Activated T-cell treated with anti-CD3 and anti-CD28 coated beads, Interleukin-2, amount 50 U/mL, for 24 hours (primary cell): ENCODE measurements around the gene PDE2A.

Experiments
- DNase-seq: peaks from one replicate; pipeline ENCODE4 v3.0.0-alpha.2; 2020
- H3K27ac Mint-ChIP-seq: 2 replicates; pipeline ENCODE4 v1.8.0; 2020; ENCODE audit warnings: mild to moderate bottlenecking, mixed read lengths
- H3K27me3 Mint-ChIP-seq: 2 replicates; pipeline ENCODE4 v1.8.0; 2020; ENCODE audit warnings: mixed read lengths
- H3K36me3 Mint-ChIP-seq: 2 replicates; pipeline ENCODE4 v1.8.0; 2020; ENCODE audit warnings: low read depth, mixed read lengths
- H3K4me1 Mint-ChIP-seq: 2 replicates; pipeline ENCODE4 v1.8.0; 2020; ENCODE audit warnings: low read depth, mixed read lengths
- H3K4me3 Mint-ChIP-seq: 2 replicates; pipeline ENCODE4 v1.8.0; 2020; ENCODE audit warnings: mild to moderate bottlenecking, moderate library complexity, mixed read lengths
- H3K9me3 Mint-ChIP-seq: 2 replicates; pipeline ENCODE4 v1.8.0; 2020; ENCODE audit warnings: mixed read lengths

Gene PDE2A

DNA sequence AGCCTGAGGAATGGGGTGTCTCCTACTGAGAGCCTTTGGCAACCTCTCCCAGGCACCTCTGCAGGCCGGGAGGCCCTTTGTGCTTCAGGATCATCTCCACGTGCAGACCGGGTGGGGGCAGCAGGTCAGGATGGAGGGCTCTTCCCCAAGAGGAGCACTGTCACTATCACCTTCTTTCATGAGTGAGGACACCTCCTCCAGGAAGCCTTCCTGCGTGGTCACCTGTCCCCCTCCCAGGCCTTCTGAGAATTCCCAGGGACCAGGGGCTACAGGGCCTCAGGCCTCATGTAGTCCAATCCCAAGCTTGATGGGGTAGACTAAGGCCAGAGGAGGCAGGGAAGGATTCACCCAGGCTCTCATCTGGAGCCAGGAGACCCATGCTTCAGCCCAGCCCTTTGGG, 57.6 kb downstream of the PDE2A start:
- Mint-ChIP-seq H3K9me3 (no peaks in the 10 kb centered on the region), H3K4me1 (peaks cover 18% of the 10 kb centered on the region), H3K4me3 (no peak overlapping the region), H3K27ac (no peak overlapping the region), H3K27me3 (peaks cover 31% of the 10 kb centered on the region), H3K36me3 (no peaks in the 10 kb centered on the region)
- no peak for DNase-seq

DNA sequence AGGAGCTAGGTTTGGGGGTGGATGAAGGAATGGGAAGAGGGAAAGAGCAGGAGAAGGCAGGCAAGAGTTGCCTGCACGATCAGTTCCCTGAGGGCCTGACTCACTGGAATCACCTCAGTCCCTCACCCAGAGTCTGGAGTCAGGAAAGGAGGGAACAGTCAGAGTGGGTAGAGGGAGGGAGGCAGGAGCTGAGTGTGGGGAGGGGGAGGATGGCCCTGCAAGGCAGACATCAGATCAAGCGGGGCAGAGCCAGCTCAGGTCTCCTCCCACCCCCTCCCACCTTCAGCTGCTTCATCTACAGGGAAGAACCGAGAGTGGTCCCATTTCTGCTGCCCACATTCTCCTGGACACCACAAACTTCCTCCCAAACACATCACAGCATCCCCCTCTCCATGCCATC, 58.9 kb downstream of the PDE2A start:
- H3K27me3 Mint-ChIP-seq, result peaks cover 41% of the 10 kb centered on the region
- no peak for DNase-seq
- no peak overlapping the region for H3K27ac Mint-ChIP-seq
- no peak overlapping the region for H3K4me3 Mint-ChIP-seq
- peaks cover 7% of the 10 kb centered on the region for H3K4me1 Mint-ChIP-seq
- H3K9me3 Mint-ChIP-seq, result no peaks in the 10 kb centered on the region
- no peaks in the 10 kb centered on the region for H3K36me3 Mint-ChIP-seq

DNA sequence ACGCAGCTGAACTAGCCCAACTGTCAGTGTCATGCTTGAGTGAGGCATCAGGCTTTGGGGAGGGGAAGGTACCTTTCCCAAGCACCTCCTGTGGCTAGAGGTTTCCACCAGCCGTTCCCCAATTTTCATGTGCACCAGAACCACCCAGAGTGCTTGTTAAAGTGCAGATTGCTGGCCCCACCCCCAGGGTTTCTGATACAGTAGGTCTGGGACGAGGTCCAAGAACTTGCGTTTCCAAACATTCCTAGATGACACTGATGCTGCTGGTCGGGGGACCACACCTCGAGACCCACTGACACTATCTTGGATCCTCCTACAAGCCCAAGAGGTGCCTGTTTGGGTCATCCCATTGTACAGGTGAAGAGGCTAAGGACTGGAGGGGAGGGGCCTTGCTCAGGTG, 59.8 kb downstream of the PDE2A start:
- H3K4me3 Mint-ChIP-seq, result no peak overlapping the region
- no peaks in the 10 kb centered on the region for H3K9me3 Mint-ChIP-seq
- H3K27me3 Mint-ChIP-seq, result peaks cover 42% of the 10 kb centered on the region
- no peaks in the 10 kb centered on the region for H3K36me3 Mint-ChIP-seq
- H3K4me1 Mint-ChIP-seq, result peaks cover 5% of the 10 kb centered on the region
- DNase-seq, result no peak
- H3K27ac Mint-ChIP-seq, result no peak overlapping the region

DNA sequence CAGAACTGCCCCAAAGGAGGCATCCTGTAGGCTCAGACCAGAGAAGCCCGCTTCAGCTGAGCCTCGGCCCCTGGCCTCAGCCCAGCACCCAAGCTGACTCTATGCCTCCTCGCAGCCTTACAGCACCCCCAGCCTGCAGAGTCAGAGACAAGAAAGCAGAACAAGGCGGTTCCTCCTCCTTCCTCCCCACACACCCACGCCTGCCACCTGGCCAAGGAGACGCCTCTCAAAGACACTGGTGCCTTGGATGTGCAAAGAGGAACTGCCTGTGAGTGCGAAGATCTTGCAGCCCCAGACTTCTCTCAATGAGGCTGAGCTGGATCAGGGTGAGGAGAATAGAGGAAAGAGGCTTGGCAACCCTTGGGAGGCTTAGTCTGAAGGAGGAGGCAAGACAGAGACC, 60.2 kb downstream of the PDE2A start:
- Mint-ChIP-seq H3K4me3 (no peak overlapping the region), H3K27me3 (peaks cover 42% of the 10 kb centered on the region), H3K27ac (no peak overlapping the region), H3K9me3 (no peaks in the 10 kb centered on the region), H3K4me1 (peaks cover 4% of the 10 kb centered on the region), H3K36me3 (no peaks in the 10 kb centered on the region)
- DNase-seq, result no peak

DNA sequence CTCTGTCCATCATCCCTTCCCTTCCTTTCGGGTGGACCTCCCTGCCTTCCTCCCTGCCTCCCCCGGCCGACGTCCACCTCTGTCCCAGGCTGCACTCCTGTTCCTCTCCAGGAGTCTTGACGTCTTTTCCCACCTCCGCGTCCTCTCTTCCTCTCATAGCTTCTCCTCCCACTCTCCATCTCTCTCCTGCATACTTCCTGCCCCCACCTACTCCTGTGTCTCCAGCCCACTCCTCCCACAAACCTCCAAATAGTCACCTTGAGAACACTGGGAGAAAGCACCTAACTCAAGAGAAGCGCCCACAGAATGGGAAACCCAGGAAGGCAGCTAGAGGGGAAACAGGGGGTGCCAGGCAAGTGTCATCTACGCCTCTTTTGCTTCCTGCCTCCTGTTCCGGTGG, 60.8 kb downstream of the PDE2A start:
- Mint-ChIP-seq H3K9me3 (no peaks in the 10 kb centered on the region), H3K36me3 (no peaks in the 10 kb centered on the region), H3K4me1 (peaks cover 4% of the 10 kb centered on the region), H3K27ac (no peak overlapping the region), H3K4me3 (no peak overlapping the region), H3K27me3 (peaks cover 42% of the 10 kb centered on the region)
- no peak for DNase-seq

DNA sequence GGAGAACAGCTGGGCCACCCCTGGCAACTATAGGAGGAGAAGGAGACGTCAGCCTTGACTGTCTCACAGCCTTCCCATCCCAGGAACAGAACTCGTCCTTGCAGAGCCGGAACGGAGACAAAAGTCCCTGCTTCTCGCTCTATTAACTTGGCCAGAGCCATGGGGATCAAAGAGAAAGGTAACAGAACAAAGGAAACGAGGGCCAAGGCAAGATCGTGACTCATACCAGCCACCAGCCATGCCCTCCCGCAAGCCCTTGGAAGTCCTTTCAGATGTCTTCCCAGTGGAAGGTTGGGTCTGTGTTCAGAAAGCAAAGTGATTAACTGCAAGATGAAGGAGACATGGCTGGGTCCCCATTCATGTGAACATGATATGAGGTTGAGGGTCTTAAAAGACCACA, 64.7 kb downstream of the PDE2A start:
- Mint-ChIP-seq H3K36me3 (no peaks in the 10 kb centered on the region), H3K4me1 (peaks cover 4% of the 10 kb centered on the region), H3K4me3 (no peak overlapping the region)

DNA sequence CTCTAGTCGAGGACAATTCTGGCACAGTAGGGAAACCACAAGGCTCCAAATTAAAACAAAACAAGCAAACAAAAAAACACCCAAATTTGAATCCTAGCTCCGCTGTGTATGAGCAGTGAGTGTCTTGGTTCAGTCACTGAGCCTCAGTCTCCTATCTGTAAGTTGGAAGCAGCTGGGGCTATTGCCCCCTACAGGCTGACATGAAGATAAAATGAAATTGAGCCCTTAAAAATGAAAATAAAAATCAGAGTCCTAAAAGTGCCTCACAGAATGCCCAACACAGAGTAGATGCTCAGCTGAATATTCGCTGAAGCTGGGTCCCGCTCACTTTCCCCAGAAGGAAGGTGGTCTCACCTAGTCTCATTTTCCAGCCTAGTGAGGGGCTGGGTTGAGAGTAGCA, 65.2 kb downstream of the PDE2A start:
- no peaks in the 10 kb centered on the region for H3K9me3 Mint-ChIP-seq
- peaks cover 3% of the 10 kb centered on the region for H3K4me1 Mint-ChIP-seq
- no peaks in the 10 kb centered on the region for H3K36me3 Mint-ChIP-seq
- no peak overlapping the region for H3K4me3 Mint-ChIP-seq
- H3K27me3 Mint-ChIP-seq, result peaks cover 44% of the 10 kb centered on the region
- no peak overlapping the region for H3K27ac Mint-ChIP-seq
- no peak for DNase-seq

More for the DNA sequence above, 64.7 kb downstream of the PDE2A start:
- Mint-ChIP-seq H3K9me3 (no peaks in the 10 kb centered on the region), H3K27me3 (peaks cover 48% of the 10 kb centered on the region), H3K27ac (no peak overlapping the region)
- no peak for DNase-seq

DNA sequence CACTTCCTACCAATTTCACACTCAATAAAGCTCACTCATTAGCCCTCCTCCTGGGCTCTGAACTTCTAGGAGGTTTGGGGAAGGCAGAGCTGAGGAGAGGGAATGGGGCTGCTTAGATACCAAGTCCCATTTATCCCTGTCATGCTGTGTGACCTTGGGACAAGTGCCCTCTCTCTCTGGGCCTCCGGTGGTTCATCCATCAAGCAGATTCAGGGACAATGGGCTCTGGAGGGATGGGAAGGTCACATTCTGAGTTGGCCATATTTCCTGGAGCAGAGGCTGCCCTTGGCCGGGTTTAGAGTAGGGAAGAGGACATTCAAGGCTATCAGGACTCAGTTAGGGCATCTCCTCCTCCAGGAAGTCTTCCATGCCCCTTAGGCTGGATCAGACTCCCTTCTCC, 66.7 kb downstream of the PDE2A start:
- H3K9me3 Mint-ChIP-seq, result no peaks in the 10 kb centered on the region
- H3K36me3 Mint-ChIP-seq, result no peaks in the 10 kb centered on the region
- peaks cover 33% of the 10 kb centered on the region for H3K27me3 Mint-ChIP-seq
- H3K27ac Mint-ChIP-seq, result no peak overlapping the region
- no peak overlapping the region for H3K4me3 Mint-ChIP-seq
- H3K4me1 Mint-ChIP-seq, result no peaks in the 10 kb centered on the region
- DNase-seq, result no peak

DNA sequence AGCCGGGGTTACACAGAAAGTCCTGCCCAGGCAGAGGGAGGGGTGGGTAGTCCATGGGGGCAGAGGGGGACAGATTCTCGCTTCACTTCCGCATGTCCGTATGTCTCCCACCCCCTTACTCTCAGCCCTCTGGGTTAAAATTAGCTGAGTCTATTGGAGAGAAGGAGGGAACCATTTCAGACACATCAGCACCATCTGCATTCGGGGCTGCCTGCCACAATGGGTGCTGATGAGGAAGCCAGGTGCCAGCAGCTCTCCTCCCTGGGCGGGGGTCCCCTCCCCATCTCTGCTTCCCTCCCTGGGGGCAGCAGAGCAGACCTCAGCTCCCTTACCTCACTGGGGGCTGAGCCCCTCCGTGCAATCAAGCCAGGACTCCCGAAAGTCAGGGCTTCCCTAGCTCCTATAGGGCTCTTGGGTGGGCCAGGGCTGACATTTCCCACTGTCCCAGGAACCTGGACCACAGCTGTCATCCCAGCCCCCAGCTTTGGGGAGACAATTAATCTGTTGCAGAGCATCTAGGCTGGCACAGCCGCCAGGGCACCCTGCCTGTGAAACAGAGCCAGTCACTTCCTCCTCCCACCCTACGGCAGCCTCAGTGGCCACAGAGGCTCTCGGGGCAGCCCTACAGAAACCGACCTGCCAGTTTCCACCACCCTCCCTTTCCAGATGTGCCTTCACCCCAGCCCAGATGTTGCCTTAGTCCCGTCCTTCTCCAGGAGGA, 67.3 kb downstream of the PDE2A start:
- Mint-ChIP-seq H3K4me3 (no peak overlapping the region), H3K9me3 (no peaks in the 10 kb centered on the region), H3K4me1 (no peaks in the 10 kb centered on the region), H3K36me3 (no peaks in the 10 kb centered on the region), H3K27me3 (peaks cover 31% of the 10 kb centered on the region), H3K27ac (no peak overlapping the region)
- no peak for DNase-seq

DNA sequence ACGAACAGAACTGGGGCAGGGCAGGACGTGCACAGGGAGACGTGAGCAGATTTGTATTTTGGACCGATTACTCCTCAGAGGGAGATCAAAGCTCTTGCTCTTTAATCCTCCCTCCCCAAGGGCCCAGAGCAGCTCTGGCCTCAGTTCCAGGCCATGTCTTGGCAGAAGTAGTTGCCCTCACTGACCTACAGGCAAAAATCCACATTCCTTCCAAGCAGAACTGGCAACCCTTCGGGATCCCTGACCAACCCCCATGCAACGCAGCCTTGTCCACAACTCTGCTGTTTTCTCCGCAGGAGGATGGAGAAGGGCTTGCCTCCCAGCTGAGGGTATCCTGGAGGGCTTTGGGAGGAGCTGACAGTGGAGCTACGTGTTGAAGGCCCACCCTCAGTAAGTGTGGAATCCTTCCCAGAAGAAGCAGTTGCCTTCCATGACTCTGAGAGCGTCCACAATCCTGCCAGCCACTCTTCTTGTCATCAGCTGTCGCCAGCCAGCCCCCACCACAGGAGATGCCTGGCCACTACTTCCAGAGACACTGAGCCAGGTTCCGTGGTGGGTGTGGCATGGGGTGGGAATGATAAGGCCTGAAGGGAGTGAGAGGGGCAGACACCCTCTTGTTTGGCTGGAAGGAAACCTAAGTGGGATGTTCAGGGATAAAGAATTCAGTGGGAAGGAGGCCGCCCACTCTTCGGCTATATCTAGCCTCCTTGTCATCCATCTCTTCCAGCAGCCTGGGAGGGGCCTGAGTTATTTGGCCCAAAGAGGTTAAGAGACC, 68.1 kb downstream of the PDE2A start:
- DNase-seq, result no peak
- H3K36me3 Mint-ChIP-seq, result no peaks in the 10 kb centered on the region
- peaks cover 25% of the 10 kb centered on the region for H3K27me3 Mint-ChIP-seq
- H3K27ac Mint-ChIP-seq, result no peak overlapping the region
- no peak overlapping the region for H3K4me3 Mint-ChIP-seq
- H3K4me1 Mint-ChIP-seq, result no peaks in the 10 kb centered on the region
- no peaks in the 10 kb centered on the region for H3K9me3 Mint-ChIP-seq

DNA sequence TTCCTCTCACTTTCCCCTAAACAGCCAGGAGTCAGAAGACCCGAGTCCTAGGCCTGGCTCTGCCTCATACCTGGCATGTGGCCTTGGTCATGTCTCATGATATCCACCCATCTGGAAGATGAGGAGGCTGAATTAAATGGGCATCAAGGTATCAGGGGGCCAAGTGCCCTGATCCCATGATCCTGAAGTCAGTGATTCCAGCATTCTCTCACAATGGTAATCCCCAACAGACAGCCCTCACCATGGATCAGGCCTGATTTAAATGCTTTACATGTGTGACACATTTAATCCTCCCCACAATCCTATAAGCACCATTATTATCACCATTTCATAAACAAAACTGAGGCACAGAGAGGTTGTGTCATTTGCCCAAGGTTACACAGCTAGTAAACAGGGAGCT, 70.0 kb downstream of the PDE2A start:
- H3K4me3 Mint-ChIP-seq, result no peak overlapping the region
- no peak for DNase-seq
- no peaks in the 10 kb centered on the region for H3K9me3 Mint-ChIP-seq
- no peaks in the 10 kb centered on the region for H3K4me1 Mint-ChIP-seq
- no peaks in the 10 kb centered on the region for H3K36me3 Mint-ChIP-seq
- no peak overlapping the region for H3K27ac Mint-ChIP-seq
- H3K27me3 Mint-ChIP-seq, result peaks cover 18% of the 10 kb centered on the region

DNA sequence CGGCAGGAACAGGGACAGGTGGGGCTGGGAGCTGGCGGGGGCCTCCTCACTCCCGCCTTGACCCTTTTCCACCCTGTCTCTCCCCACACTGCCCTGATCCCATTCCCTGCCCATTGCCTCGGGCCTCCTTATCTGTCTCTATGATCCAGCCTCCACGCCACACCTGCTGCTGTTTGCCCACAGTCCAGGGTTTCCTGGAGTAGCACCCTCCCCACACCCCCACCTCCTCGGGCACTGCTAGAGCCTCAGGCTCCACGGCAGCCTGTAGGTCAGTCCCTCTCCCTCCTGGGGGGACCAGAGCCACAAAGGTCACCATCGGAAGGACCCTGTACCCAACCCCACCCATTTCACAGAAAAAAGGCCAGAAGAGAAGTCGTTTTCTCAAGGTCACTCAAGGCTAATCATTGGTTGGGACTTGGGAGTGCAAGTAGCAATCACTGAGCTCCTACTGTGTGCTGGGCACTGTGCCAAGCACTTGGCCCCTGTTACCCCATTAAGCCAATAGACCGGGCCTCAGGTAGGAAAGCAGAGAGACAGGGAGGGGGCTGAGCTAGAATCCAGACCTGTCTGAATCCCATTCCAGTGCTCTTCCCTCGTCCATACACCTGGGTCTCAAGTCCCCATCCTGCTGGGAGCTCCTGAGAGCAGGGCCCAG, 71.8 kb downstream of the PDE2A start:
- Mint-ChIP-seq H3K27ac (no peak overlapping the region), H3K27me3 (peaks cover 10% of the 10 kb centered on the region), H3K9me3 (no peaks in the 10 kb centered on the region), H3K4me3 (no peak overlapping the region), H3K36me3 (no peaks in the 10 kb centered on the region), H3K4me1 (no peaks in the 10 kb centered on the region)
- no peak for DNase-seq

DNA sequence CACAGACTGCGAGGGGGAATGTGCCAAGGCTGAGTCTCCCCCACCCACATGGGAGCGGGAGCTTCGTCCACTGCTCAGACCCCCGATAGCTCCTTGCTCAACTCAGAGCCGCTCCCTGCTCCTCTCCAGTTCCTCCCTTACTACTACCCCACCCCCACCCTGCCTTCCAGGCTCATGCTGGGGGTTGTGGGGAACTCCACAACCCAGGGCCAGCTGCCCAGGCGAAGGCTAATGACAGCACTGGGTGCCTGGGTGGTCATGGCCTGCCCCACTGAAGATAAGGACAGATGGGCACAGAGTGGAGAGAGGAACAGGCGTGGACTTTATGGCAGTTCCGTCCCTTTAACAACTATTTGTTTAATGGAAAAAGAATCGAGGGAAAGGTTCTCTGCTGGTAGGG, 73.7 kb downstream of the PDE2A start:
- no peak for DNase-seq
- H3K36me3 Mint-ChIP-seq, result no peaks in the 10 kb centered on the region
- no peaks in the 10 kb centered on the region for H3K9me3 Mint-ChIP-seq
- H3K27me3 Mint-ChIP-seq, result no peaks in the 10 kb centered on the region
- no peaks in the 10 kb centered on the region for H3K4me1 Mint-ChIP-seq
- H3K27ac Mint-ChIP-seq, result no peak overlapping the region
- H3K4me3 Mint-ChIP-seq, result no peak overlapping the region

DNA sequence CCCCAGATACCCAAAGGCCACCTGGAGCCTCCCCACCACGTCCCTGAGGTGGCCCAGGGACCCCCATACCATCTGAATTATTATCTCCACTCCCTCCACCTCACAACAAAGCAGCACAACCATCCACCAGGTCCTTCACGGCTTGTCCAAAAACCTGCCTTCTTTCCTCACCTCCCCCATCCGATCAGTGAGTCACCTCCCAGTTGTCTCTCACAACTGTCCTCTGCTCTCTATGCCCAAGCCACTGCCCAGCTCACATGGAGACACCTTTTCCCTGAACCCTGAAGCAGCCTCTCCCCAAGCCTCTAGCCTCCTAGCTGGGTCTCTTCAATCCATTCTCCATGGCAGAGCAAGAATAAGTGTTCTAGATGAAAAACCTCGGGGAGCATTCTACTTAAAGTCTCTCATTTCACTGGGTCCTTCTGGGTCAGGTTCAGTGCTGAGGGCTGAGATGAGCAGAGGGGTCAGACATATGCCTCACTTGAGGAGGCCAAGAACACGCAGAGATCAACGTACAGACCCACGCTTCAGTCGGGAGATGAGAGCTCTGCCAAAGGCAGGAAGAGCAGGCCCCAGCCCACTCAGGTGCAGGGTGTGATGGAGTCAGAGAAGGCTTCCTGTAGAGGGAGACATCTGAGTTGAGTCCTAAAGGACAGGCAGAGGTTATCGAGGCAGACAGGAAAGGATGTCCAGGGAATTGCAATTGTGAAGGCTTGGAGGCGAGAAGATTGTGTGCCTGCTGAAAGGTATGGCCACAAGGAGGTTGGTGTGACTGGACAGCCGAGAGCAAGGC, 74.7 kb downstream of the PDE2A start:
- Mint-ChIP-seq H3K27me3 (no peaks in the 10 kb centered on the region), H3K4me1 (no peaks in the 10 kb centered on the region), H3K9me3 (no peaks in the 10 kb centered on the region), H3K27ac (no peak overlapping the region), H3K36me3 (no peaks in the 10 kb centered on the region), H3K4me3 (no peak overlapping the region)
- no peak for DNase-seq
